Prostate gland (tissue), 2 donors: Measurements from ENCODE around the gene PRMT6. TPM values are rescaled to one million over a fixed set of nuclear protein-coding genes. Genes with fewer than 3 reads are reported as not detected.

ENCODE experiments used
- DNase-seq: peaks from one replicate; pipeline ENCODE4 v3.0.0-alpha.2; 2019; ENCODE audit warnings: low spot score
- H3K27ac ChIP-seq, 2 donors: fragments of 200-600 bp; sonication (generic); 2 replicates each; pipeline ENCODE4 v1.5.1; 2017 to 2019
- H3K27me3 ChIP-seq: fragments of 200-600 bp; sonication (generic); replicated peaks from 2 replicates; pipeline ENCODE4 v1.5.1; 2019; ENCODE audit not compliant: insufficient read depth
- H3K36me3 ChIP-seq, 2 donors: fragments of 200-600 bp; sonication (generic); 1 replicate in 1 of 2; 2 replicates in 1 of 2; pipeline versions ENCODE4 v1.5.1 to v1.8.1; 2017 to 2019
- H3K4me1 ChIP-seq: fragments of 200-600 bp; sonication (generic); replicated peaks from 2 replicates; pipeline ENCODE4 v1.5.1; 2019
- H3K4me3 ChIP-seq, 2 donors: fragments of 200-600 bp; sonication (generic); 2 replicates each; pipeline ENCODE4 v1.5.1; 2017 to 2019
- H3K9me3 ChIP-seq: fragments of 200-600 bp; sonication (generic); 2 replicates; pipeline ENCODE4 v1.5.1; 2017
- CTCF ChIP-seq, 4 experiments: fragments of 200-600 bp in 2 of 4; fragments of 450-650 bp in 2 of 4; sonication (generic) in 2 of 4; IDR thresholded peaks; 1 replicate in 3 of 4; 2 replicates in 1 of 4; pipeline ENCODE4 v1.5.1; 2016 to 2019; ENCODE audit warnings: antibody characterized with exemption in 4 of 4, mild to moderate bottlenecking in 2 of 4, moderate library complexity in 2 of 4
- POLR2A ChIP-seq: fragments of 450-650 bp; IDR thresholded peaks from one replicate; pipeline ENCODE4 v1.6.1; 2016; ENCODE audit warnings: antibody characterized with exemption, mild to moderate bottlenecking
- POLR2AphosphoS5 ChIP-seq: sonication (generic); formaldehyde crosslinking; IDR thresholded peaks from one replicate; pipeline ENCODE4 v1.6.1; 2017; ENCODE audit warnings: antibody characterized with exemption
- WGBS: methylation state at CpG from one replicate; pipeline ENCODE4 v1.1.5; 2018; 5-methylcytosine and 5-hydroxymethylcytosine counted together
- intact Hi-C: fragments of 100-400 bp; cut with DNase I; formaldehyde crosslinking; loops from one replicate; pipeline ENCODE4 v1.14.2; 2022
- total RNA-seq, 2 donors: library from RNA; depleted of rRNA; stranded (reverse); fragments of >200 nt; gene quantifications; one replicate each; pipeline ENCODE4 v1.1.0, GENCODE V29; 2016

The PRMT6 gene
- 10 to 100 TPM; 19.9 to 20.4 TPM for total RNA-seq

GRCh38 chr1:107056426-107057196, at the start of gene PRMT6:
Gene PRMT6 (plus strand): TSS chr1:107056674. CDS start chr1:107056716, 42 bp downstream.
- H3K9me3 ChIP-seq = no peaks in the 10 kb centered on the region
- peak within 1 kb of the TSS; percentile 73 to 78 for H3K4me3 ChIP-seq
- DNase-seq = peak; percentile 81
- no peaks in the 10 kb centered on the region for H3K36me3 ChIP-seq
- TF ChIP-seq POLR2AphosphoS5 (peak; percentile 86), CTCF (IDR thresholded peaks at IDR 0.05) (peak in 1 of 4 experiments; percentile 1), POLR2A (peak; percentile 55)
- no peaks in the 10 kb centered on the region for H3K4me1 ChIP-seq
- under 1% methylated on average over 71 of the region's 73 CpGs for WGBS
- no peaks in the 10 kb centered on the region for H3K27me3 ChIP-seq
- intact Hi-C loops = loop anchor here (5.0 kb wide), 2 partner anchors 86 to 471 kb away; partner anchors contain the start of gene NTNG1
- peak within 1 kb of the TSS; percentile 85 for H3K27ac ChIP-seq

GRCh38 chr1:107009281-107009680, 47.2 kb upstream of the PRMT6 start:
- Histone ChIP-seq H3K27ac (no peak overlapping the region), H3K4me3 (no peak overlapping the region), H3K9me3 (no peaks in the 10 kb centered on the region), H3K4me1 (no peaks in the 10 kb centered on the region), H3K27me3 (no peaks in the 10 kb centered on the region), H3K36me3 (no peaks in the 10 kb centered on the region)
- no peak for DNase-seq
- WGBS = 29% methylated on average over 3 of the region's 3 CpGs
- intact Hi-C loops = no loop called here
- TF ChIP-seq POLR2AphosphoS5 = no peak
- TF ChIP-seq POLR2A = no peak
- no peak for TF ChIP-seq CTCF (IDR thresholded peaks at IDR 0.05)

- no peak for DNase-seq
- Histone ChIP-seq H3K4me3 (no peak overlapping the region), H3K27me3 (no peaks in the 10 kb centered on the region), H3K36me3 (no peaks in the 10 kb centered on the region), H3K27ac (no peak overlapping the region), H3K9me3 (no peaks in the 10 kb centered on the region), H3K4me1 (no peaks in the 10 kb centered on the region)
- intact Hi-C loops = no loop called here
- WGBS = 83% methylated on average over 3 of the region's 3 CpGs
- TF ChIP-seq POLR2AphosphoS5 (no peak), POLR2A (no peak), CTCF (IDR thresholded peaks at IDR 0.05) (no peak)
Measured at GRCh38 chr1:107010582-107010981, 45.9 kb upstream of the PRMT6 start.

GRCh38 chr1:107016376-107016978, 40.0 kb upstream of the PRMT6 start:
- Histone ChIP-seq H3K36me3 (no peaks in the 10 kb centered on the region), H3K4me3 (no peak overlapping the region), H3K27ac (no peak overlapping the region), H3K27me3 (no peaks in the 10 kb centered on the region), H3K4me1 (no peaks in the 10 kb centered on the region), H3K9me3 (no peaks in the 10 kb centered on the region)
- intact Hi-C loops = no loop called here
- DNase-seq = no peak
- 68% methylated on average over 3 of the region's 3 CpGs for WGBS
- TF ChIP-seq CTCF (IDR thresholded peaks at IDR 0.05) = no peak
- no peak for TF ChIP-seq POLR2A
- TF ChIP-seq POLR2AphosphoS5 = no peak
